ENCODE results near the gene WASHC1. TPM values are rescaled to one million over a fixed set of nuclear protein-coding genes. Genes with fewer than 3 reads are reported as not detected.
"Not testable (repeated sequence)": the region's sequence is repeated elsewhere in the genome, so short reads cannot be mapped to it uniquely, and the experiment has no call there.

Gene WASHC1
- total and polyA plus RNA-seq, 7 experiments from 2014 or later, result 1.4 to 41.9 (median 19.7) TPM

- H3K27me3 ChIP-seq (ENCODE audit: control insufficient read depth in 2 of 2, insufficient read depth in 2 of 2, low read length in 2 of 2); DNase-seq; H3K27ac ChIP-seq (ENCODE audit: low read depth, low read length); H3K36me3 Mint-ChIP-seq; H3K4me3 Mint-ChIP-seq; H3K9me3 Mint-ChIP-seq; H3K9me3 ChIP-seq (ENCODE audit: control insufficient read depth in 2 of 3, low read length in 3 of 3); ATAC-seq; H3K27ac Mint-ChIP-seq; H3K4me1 Mint-ChIP-seq; H3K36me3 ChIP-seq (ENCODE audit: control insufficient read depth in 2 of 3, insufficient read depth in 3 of 3, low read length in 3 of 3); CTCF ChIA-PET; POLR2A ChIA-PET; H3K4me1 ChIP-seq (ENCODE audit: control insufficient read depth in 2 of 2, insufficient read depth in 2 of 2, low read length in 2 of 2); intact Hi-C loops (cut with micrococcal nuclease); H3K4me3 ChIP-seq (ENCODE audit: low read length): not testable (repeated sequence)
- peaks cover 0 to 23% (median 0%) of the 10 kb centered on the region in 5 donors for H3K27me3 Mint-ChIP-seq
Measured at GRCh38 chr9:43116-43515, 13.9 kb upstream of the WASHC1 start.

DNA sequence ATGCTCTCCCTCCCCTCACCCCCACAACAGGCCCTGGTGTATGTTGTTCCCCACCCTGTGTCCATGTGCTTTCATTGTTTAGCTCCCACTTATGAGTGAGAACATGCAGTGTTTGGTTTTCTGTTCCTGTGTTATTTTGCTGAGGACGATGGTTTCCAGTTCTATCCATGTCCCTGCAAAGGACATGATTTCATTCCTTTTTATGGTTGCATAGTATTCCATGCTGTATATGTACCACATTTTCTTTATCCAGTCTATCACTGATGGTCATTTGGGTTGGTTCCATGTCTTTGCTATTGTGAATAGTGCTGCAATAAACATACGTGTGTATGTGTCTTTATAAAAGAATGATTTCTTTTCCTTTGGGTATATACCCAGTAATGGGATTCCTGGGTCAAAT is 12.6 kb upstream of the WASHC1 start:
- H3K4me1 Mint-ChIP-seq; DNase-seq; H3K27me3 ChIP-seq (ENCODE audit: control insufficient read depth in 2 of 2, insufficient read depth in 2 of 2, low read length in 2 of 2); H3K9me3 ChIP-seq (ENCODE audit: control insufficient read depth in 2 of 3, low read length in 3 of 3); H3K36me3 ChIP-seq (ENCODE audit: control insufficient read depth in 2 of 3, insufficient read depth in 3 of 3, low read length in 3 of 3); ATAC-seq; H3K4me3 Mint-ChIP-seq; intact Hi-C loops (cut with micrococcal nuclease); H3K27ac ChIP-seq (ENCODE audit: low read depth, low read length); H3K4me1 ChIP-seq (ENCODE audit: control insufficient read depth in 2 of 2, insufficient read depth in 2 of 2, low read length in 2 of 2); H3K27ac Mint-ChIP-seq; H3K4me3 ChIP-seq (ENCODE audit: low read length); CTCF ChIA-PET; POLR2A ChIA-PET; H3K36me3 Mint-ChIP-seq; H3K9me3 Mint-ChIP-seq: not testable (repeated sequence)
- peaks cover 0 to 23% (median 0%) of the 10 kb centered on the region in 5 donors for H3K27me3 Mint-ChIP-seq

- H3K4me1 Mint-ChIP-seq; POLR2A ChIA-PET; H3K36me3 Mint-ChIP-seq; H3K4me3 ChIP-seq (ENCODE audit: low read length); intact Hi-C loops (cut with micrococcal nuclease); H3K27ac ChIP-seq (ENCODE audit: low read depth, low read length); H3K4me3 Mint-ChIP-seq; H3K36me3 ChIP-seq (ENCODE audit: control insufficient read depth in 2 of 3, insufficient read depth in 3 of 3, low read length in 3 of 3); CTCF ChIA-PET; H3K4me1 ChIP-seq (ENCODE audit: control insufficient read depth in 2 of 2, insufficient read depth in 2 of 2, low read length in 2 of 2); H3K9me3 ChIP-seq (ENCODE audit: control insufficient read depth in 2 of 3, low read length in 3 of 3); DNase-seq; H3K27ac Mint-ChIP-seq; H3K27me3 ChIP-seq (ENCODE audit: control insufficient read depth in 2 of 2, insufficient read depth in 2 of 2, low read length in 2 of 2); H3K9me3 Mint-ChIP-seq: not testable (repeated sequence)
- H3K27me3 Mint-ChIP-seq, result peaks cover 0 to 23% (median 0%) of the 10 kb centered on the region in 5 donors
- ATAC-seq, result peak; percentile 45
Measured at GRCh38 chr9:41261-41676, 12.0 kb upstream of the WASHC1 start.

GRCh38 chr9:32308-32707 is 3.1 kb upstream of the WASHC1 start:
- ATAC-seq; H3K27ac ChIP-seq (ENCODE audit: low read depth, low read length); H3K27me3 Mint-ChIP-seq; H3K9me3 ChIP-seq (ENCODE audit: control insufficient read depth in 2 of 3, low read length in 3 of 3); H3K27ac Mint-ChIP-seq; DNase-seq; H3K4me3 Mint-ChIP-seq; H3K4me1 ChIP-seq (ENCODE audit: control insufficient read depth in 2 of 2, insufficient read depth in 2 of 2, low read length in 2 of 2); H3K27me3 ChIP-seq (ENCODE audit: control insufficient read depth in 2 of 2, insufficient read depth in 2 of 2, low read length in 2 of 2); H3K36me3 Mint-ChIP-seq; H3K9me3 Mint-ChIP-seq; intact Hi-C loops (cut with micrococcal nuclease); H3K36me3 ChIP-seq (ENCODE audit: control insufficient read depth in 2 of 3, insufficient read depth in 3 of 3, low read length in 3 of 3); CTCF ChIA-PET; H3K4me1 Mint-ChIP-seq; H3K4me3 ChIP-seq (ENCODE audit: low read length); POLR2A ChIA-PET: not testable (repeated sequence)

DNA sequence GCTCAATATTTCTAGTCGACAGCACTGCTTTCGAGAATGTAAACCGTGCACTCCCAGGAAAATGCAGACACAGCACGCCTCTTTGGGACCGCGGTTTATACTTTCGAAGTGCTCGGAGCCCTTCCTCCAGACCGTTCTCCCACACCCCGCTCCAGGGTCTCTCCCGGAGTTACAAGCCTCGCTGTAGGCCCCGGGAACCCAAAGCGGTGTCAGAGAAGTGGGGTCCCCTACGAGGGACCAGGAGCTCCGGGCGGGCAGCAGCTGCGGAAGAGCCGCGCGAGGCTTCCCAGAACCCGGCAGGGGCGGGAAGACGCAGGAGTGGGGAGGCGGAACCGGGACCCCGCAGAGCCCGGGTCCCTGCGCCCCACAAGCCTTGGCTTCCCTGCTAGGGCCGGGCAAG is 481 bp downstream of the WASHC1 start:
- H3K27me3 Mint-ChIP-seq; H3K9me3 Mint-ChIP-seq; H3K4me1 Mint-ChIP-seq; H3K4me3 ChIP-seq (ENCODE audit: low read length); POLR2A ChIA-PET; ATAC-seq; H3K36me3 ChIP-seq (ENCODE audit: control insufficient read depth in 2 of 3, insufficient read depth in 3 of 3, low read length in 3 of 3); H3K27ac Mint-ChIP-seq; DNase-seq; H3K36me3 Mint-ChIP-seq; H3K4me1 ChIP-seq (ENCODE audit: control insufficient read depth in 2 of 2, insufficient read depth in 2 of 2, low read length in 2 of 2); intact Hi-C loops (cut with micrococcal nuclease); H3K27me3 ChIP-seq (ENCODE audit: control insufficient read depth in 2 of 2, insufficient read depth in 2 of 2, low read length in 2 of 2); CTCF ChIA-PET; H3K27ac ChIP-seq (ENCODE audit: low read depth, low read length); H3K9me3 ChIP-seq (ENCODE audit: control insufficient read depth in 2 of 3, low read length in 3 of 3): not testable (repeated sequence)
- peak overlapping the region in 1 of 10 donors; percentile 21 for H3K4me3 Mint-ChIP-seq

DNA sequence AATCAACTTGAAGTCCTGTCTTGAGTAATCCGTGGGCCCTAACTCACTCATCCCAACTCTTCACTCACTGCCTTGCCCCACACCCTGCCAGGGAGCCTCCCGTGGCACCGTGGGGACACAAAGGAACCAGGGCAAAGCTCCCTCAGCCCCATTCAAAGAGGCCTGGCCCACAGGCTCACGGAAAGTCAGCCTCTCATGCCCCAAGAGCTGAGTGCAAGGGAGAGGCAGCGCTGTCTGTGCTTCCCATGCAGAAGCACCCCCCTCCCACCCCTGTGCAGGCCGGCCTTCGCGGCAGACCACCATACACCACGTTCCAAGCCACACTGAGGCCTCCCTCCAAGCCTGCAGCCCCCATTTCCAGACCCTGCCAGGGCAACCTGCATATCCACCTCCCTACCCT is 7.6 kb downstream of the WASHC1 start:
- H3K36me3 Mint-ChIP-seq; H3K27me3 Mint-ChIP-seq; DNase-seq; H3K4me1 ChIP-seq (ENCODE audit: control insufficient read depth in 2 of 2, insufficient read depth in 2 of 2, low read length in 2 of 2); POLR2A ChIA-PET; H3K27ac ChIP-seq (ENCODE audit: low read depth, low read length); H3K4me1 Mint-ChIP-seq; intact Hi-C loops (cut with micrococcal nuclease); H3K4me3 ChIP-seq (ENCODE audit: low read length); H3K9me3 Mint-ChIP-seq; H3K36me3 ChIP-seq (ENCODE audit: control insufficient read depth in 2 of 3, insufficient read depth in 3 of 3, low read length in 3 of 3); H3K27me3 ChIP-seq (ENCODE audit: control insufficient read depth in 2 of 2, insufficient read depth in 2 of 2, low read length in 2 of 2); H3K27ac Mint-ChIP-seq; H3K4me3 Mint-ChIP-seq; H3K9me3 ChIP-seq (ENCODE audit: control insufficient read depth in 2 of 3, low read length in 3 of 3); ATAC-seq; CTCF ChIA-PET: not testable (repeated sequence)

DNA sequence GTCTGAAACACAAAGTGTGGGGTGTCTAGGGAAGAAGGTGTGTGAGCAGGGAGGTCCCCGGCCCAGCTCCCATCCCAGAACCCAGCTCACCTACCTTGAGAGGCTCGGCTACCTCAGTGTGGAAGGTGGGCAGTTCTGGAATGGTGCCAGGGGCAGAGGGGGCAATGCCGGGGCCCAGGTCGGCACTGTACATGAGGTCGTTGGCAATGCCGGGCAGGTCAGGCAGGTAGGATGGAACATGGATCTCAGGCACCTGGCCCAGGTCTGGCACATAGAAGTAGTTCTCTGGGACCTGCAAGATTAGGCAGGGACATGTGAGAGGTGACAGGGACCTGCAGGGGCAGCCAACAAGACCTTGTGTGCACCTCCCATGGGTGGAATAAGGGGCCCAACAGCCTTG is 12.4 kb downstream of the WASHC1 start:
- H3K9me3 ChIP-seq (ENCODE audit: control insufficient read depth in 2 of 3, low read length in 3 of 3); CTCF ChIA-PET: not testable (repeated sequence)

More for the DNA sequence above, 12.4 kb downstream of the WASHC1 start:
- H3K4me3 Mint-ChIP-seq; H3K27me3 ChIP-seq (ENCODE audit: control insufficient read depth in 2 of 2, insufficient read depth in 2 of 2, low read length in 2 of 2); intact Hi-C loops (cut with micrococcal nuclease); ATAC-seq; H3K4me3 ChIP-seq (ENCODE audit: low read length); H3K4me1 Mint-ChIP-seq; H3K27ac ChIP-seq (ENCODE audit: low read depth, low read length); H3K27me3 Mint-ChIP-seq; H3K4me1 ChIP-seq (ENCODE audit: control insufficient read depth in 2 of 2, insufficient read depth in 2 of 2, low read length in 2 of 2); POLR2A ChIA-PET; H3K9me3 Mint-ChIP-seq; H3K27ac Mint-ChIP-seq; H3K36me3 ChIP-seq (ENCODE audit: control insufficient read depth in 2 of 3, insufficient read depth in 3 of 3, low read length in 3 of 3); H3K36me3 Mint-ChIP-seq; DNase-seq: not testable (repeated sequence)
